CD8-positive, alpha-beta memory T cell (primary cell): ENCODE measurements around the gene RRP7A. TPM values are rescaled to one million over a fixed set of nuclear protein-coding genes. Genes with fewer than 3 reads are reported as not detected.

Experiments used
- CTCF ChIA-PET: fragments of 350-600 bp; sonication (Branson Sonifier 250); formaldehyde crosslinking; loops from one replicate; lab custom pipeline; 2021; ENCODE audit warnings: antibody characterized with exemption; lab: Charles Lee
- POLR2A ChIA-PET: fragments of 350-600 bp; sonication (Branson Sonifier 250); formaldehyde crosslinking; loops from one replicate; lab custom pipeline; 2021; ENCODE audit warnings: antibody characterized with exemption; lab: Charles Lee
- DNase-seq, 5 donors: peaks; one replicate each; pipeline versions ENCODE4 v3.0.0 to v3.0.0-alpha.2; 2020 to 2022; ENCODE audit warnings: mixed read lengths in 1 of 5
- H3K27ac ChIP-seq: one replicate; pipeline ENCODE4 v1.7.0; 2013; ENCODE audit warnings: low read depth, mild to moderate bottlenecking, low read length, moderate library complexity
- H3K27me3 ChIP-seq: 2 replicates; pipeline ENCODE4 v1.7.0; 2013; ENCODE audit warnings: low read length, mild to moderate bottlenecking; ENCODE audit not compliant: insufficient read depth, poor library complexity, severe bottlenecking
- H3K36me3 ChIP-seq: 2 replicates; pipeline ENCODE4 v1.7.0; 2013; ENCODE audit warnings: mild to moderate bottlenecking, low read length, moderate library complexity; ENCODE audit not compliant: insufficient read depth
- H3K4me1 ChIP-seq: 2 replicates; pipeline ENCODE4 v1.7.0; 2013; ENCODE audit warnings: mild to moderate bottlenecking, low read length, moderate library complexity; ENCODE audit not compliant: insufficient read depth
- H3K4me3 ChIP-seq: 2 replicates; pipeline ENCODE4 v1.7.0; 2013; ENCODE audit warnings: mild to moderate bottlenecking, low read length
- H3K9me3 ChIP-seq: 2 replicates; pipeline ENCODE4 v1.7.0; 2013; ENCODE audit warnings: mild to moderate bottlenecking, low read length
- H3K27ac Mint-ChIP-seq, 8 donors: one replicate each; pipeline ENCODE4 v1.8.0; 2020 to 2021; ENCODE audit warnings: mixed read lengths in 8 of 8, mild to moderate bottlenecking in 6 of 8, inconsistent platforms in 3 of 8, moderate library complexity in 3 of 8
- H3K27me3 Mint-ChIP-seq, 2 donors: one replicate each; pipeline ENCODE4 v1.8.0; 2020 to 2021; ENCODE audit warnings: mixed read lengths in 2 of 2, mild to moderate bottlenecking in 1 of 2, moderate library complexity in 1 of 2
- H3K36me3 Mint-ChIP-seq, 3 donors: one replicate each; pipeline ENCODE4 v1.8.0; 2020 to 2021; ENCODE audit warnings: mixed read lengths in 3 of 3, inconsistent platforms in 1 of 3, mild to moderate bottlenecking in 1 of 3
- H3K4me1 Mint-ChIP-seq, 3 donors: one replicate each; pipeline ENCODE4 v1.8.0; 2020 to 2021; ENCODE audit warnings: mixed read lengths in 3 of 3, inconsistent platforms in 1 of 3, mild to moderate bottlenecking in 1 of 3
- H3K4me3 Mint-ChIP-seq, 7 donors: one replicate each; pipeline ENCODE4 v1.8.0; 2020 to 2021; ENCODE audit warnings: mixed read lengths in 7 of 7, mild to moderate bottlenecking in 6 of 7, moderate library complexity in 4 of 7, inconsistent platforms in 2 of 7
- H3K9me3 Mint-ChIP-seq, 5 donors: one replicate each; pipeline ENCODE4 v1.8.0; 2020 to 2022; ENCODE audit warnings: mixed read lengths in 5 of 5, mild to moderate bottlenecking in 3 of 5, moderate library complexity in 2 of 5, inconsistent platforms in 1 of 5
- polyA plus RNA-seq: library from polyadenylated mRNA; unstranded; fragments of 300-500 nt; fragmentation: Illumina TruSeq; gene quantifications from one replicate; pipeline ENCODE4 v1.2.3, GENCODE V29; 2021
- total RNA-seq, 2 experiments: library from RNA; stranded (reverse); gene quantifications; one replicate each; pipeline ENCODE4 v1.2.3, GENCODE V29; 2021

RRP7A gene
- total and polyA plus RNA-seq, 3 experiments from 2014 or later: 62.5 to 175 (median 173) TPM

- Histone ChIP-seq H3K4me3 (no peak overlapping the region), H3K4me1 (no peaks in the 10 kb centered on the region), H3K27ac (no peak overlapping the region), H3K27me3 (no peaks in the 10 kb centered on the region), H3K36me3 (no peaks in the 10 kb centered on the region), H3K9me3 (no peaks in the 10 kb centered on the region)
- H3K27me3 Mint-ChIP-seq: peaks cover 11 to 48% of the 10 kb centered on the region in 2 donors
- ChIA-PET CTCF (no interaction called here), POLR2A (no interaction called here)
- no peak overlapping the region for H3K4me3 Mint-ChIP-seq
- no peak for DNase-seq
- no peak overlapping the region for H3K27ac Mint-ChIP-seq
- no peaks in the 10 kb centered on the region for H3K36me3 Mint-ChIP-seq
- peaks cover 0 to 2% (median 0%) of the 10 kb centered on the region in 5 donors for H3K9me3 Mint-ChIP-seq
- no peaks in the 10 kb centered on the region for H3K4me1 Mint-ChIP-seq
These were observed 57.6 kb downstream of the RRP7A start for GRCh38 chr22:42462016-42462415.

GRCh38 chr22:42461511-42461910 is 58.1 kb downstream of the RRP7A start:
- no peaks in the 10 kb centered on the region for H3K4me1 Mint-ChIP-seq
- DNase-seq: no peak
- ChIA-PET POLR2A (no interaction called here), CTCF (no interaction called here)
- no peak overlapping the region for H3K4me3 Mint-ChIP-seq
- no peaks in the 10 kb centered on the region for H3K36me3 Mint-ChIP-seq
- H3K27ac Mint-ChIP-seq: no peak overlapping the region
- H3K27ac ChIP-seq: no peak overlapping the region
- H3K4me3 ChIP-seq: no peak overlapping the region
- H3K27me3 ChIP-seq: no peaks in the 10 kb centered on the region
- H3K4me1 ChIP-seq: no peaks in the 10 kb centered on the region
- H3K9me3 Mint-ChIP-seq: peaks cover 0 to 2% (median 0%) of the 10 kb centered on the region in 5 donors
- peaks cover 11 to 51% of the 10 kb centered on the region in 2 donors for H3K27me3 Mint-ChIP-seq
- H3K36me3 ChIP-seq: no peaks in the 10 kb centered on the region
- no peaks in the 10 kb centered on the region for H3K9me3 ChIP-seq

Other genes starting within 250 kb of the RRP7A start
- gene TCF20, start 249.1 kb downstream of the RRP7A start, total RNA-seq: 10 to 100 TPM; 64.0 to 68.2 TPM
- 3.3 TPM for gene TCF20, start 249.1 kb downstream of the RRP7A start, polyA plus RNA-seq
- gene NFAM1, start 87.4 kb downstream of the RRP7A start, total RNA-seq: under 1 TPM; 0.16 to 0.31 TPM
- not detected for gene NFAM1, start 87.4 kb downstream of the RRP7A start, polyA plus RNA-seq
- 1 to 10 TPM; 1.3 to 1.4 TPM for gene SERHL2, start 34.2 kb upstream of the RRP7A start, total RNA-seq
- 0.60 TPM for gene SERHL2, start 34.2 kb upstream of the RRP7A start, polyA plus RNA-seq
- 10 to 100 TPM; 80.0 to 82.8 TPM for gene POLDIP3, start 95.1 kb upstream of the RRP7A start, total RNA-seq
- gene POLDIP3, start 95.1 kb upstream of the RRP7A start, polyA plus RNA-seq: 78.0 TPM
- under 1 TPM; 0.51 to 0.74 TPM for gene ATP5MGL, start 120.8 kb upstream of the RRP7A start, total RNA-seq
- 0.51 TPM for gene ATP5MGL, start 120.8 kb upstream of the RRP7A start, polyA plus RNA-seq
- gene CYB5R3, start 129.6 kb upstream of the RRP7A start, total RNA-seq: 10 to 100 TPM; 70.9 to 75.1 TPM
- gene CYB5R3, start 129.6 kb upstream of the RRP7A start, polyA plus RNA-seq: 105 TPM
- gene A4GALT, start 201.1 kb upstream of the RRP7A start, total RNA-seq: not detected
- gene A4GALT, start 201.1 kb upstream of the RRP7A start, polyA plus RNA-seq: not detected